ENCODE results near the gene CELF5.

CELF5 gene

DNA sequence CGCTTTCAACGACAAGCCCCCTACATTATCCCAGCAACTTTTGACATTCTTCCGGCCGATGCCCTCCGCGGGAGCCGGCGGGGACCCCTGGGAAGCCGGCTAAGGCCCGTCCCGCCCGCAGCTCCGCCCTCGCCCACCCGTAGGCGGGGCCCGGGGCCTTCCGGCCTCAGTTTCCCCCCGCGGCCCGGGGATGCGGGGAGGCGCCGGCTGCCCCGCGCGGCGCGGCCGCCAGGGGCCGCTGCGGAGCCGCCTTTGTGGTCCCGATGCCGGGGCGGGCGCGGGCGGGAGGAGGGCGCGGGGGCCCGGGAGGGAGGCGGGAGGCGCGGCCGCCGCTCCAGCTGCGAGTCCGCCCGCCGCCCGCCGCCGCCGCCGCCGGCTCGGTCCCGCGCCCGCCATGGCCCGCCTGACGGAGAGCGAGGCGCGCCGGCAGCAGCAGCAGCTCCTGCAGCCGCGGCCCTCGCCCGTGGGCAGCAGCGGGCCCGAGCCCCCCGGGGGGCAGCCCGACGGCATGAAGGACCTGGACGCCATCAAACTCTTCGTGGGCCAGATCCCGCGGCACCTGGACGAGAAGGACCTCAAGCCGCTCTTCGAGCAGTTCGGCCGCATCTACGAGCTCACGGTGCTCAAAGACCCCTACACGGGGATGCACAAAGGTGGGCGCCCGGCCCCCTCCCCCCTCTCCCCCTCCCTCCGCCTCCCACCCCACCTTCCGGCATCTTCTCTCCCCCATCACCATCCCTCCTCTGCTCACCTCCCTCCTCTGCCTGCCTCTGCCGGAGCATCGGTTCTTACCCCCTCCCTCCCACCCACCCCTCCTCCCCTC lies at the start of gene CELF5:
TSS of gene CELF5 (plus strand) at position 316 of the 823 bp plus-strand sequence. CDS start at position 395, 79 bp downstream.
- DNase-seq = peak in 26 of 56 donors; percentile 7 to 77 (median 33)

DNA sequence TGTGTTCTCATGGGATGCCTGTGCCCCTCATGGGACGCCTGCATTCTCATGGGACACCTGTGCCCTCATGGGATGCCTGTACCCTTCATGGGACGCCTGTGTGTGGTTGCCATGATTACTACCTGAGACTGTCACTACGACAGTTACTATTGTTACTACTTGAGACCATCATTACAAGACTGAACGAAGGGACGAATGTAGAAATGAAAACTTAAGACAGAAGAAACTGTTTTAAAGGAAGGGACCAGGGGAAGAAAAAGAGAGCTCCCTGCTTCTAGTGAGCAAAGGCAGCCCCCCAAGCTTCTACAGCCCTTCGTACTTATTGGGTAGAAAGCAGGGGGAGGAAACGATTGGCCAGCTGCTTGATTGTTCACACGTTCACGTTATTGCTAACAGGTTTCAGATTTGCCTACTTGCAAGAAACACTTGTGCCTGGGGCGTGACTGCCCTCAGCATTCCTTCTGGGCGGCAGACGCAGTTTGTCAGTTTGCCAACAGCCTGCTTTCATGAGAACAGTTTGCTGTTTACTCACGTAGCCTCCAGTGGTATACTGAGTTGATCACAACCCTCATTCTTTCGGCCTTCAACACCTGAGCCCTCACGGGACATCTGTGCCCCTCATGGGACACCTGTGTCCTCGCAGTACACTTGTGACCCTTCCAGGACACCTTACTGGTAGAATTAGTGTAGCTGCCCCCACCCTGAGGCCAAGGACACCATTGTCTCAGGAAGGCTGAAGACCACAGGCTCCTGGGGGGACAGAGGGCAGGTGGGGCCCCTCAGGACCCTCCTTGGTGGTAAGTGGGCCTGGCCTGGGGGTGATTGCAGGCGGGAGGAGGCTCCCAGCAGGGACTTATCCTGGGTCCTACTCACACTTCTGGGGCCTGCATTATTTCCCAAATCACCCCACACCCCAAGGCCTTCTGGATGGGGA lies 48.4 kb upstream of the CELF5 start:
- DNase-seq = no peak

DNA sequence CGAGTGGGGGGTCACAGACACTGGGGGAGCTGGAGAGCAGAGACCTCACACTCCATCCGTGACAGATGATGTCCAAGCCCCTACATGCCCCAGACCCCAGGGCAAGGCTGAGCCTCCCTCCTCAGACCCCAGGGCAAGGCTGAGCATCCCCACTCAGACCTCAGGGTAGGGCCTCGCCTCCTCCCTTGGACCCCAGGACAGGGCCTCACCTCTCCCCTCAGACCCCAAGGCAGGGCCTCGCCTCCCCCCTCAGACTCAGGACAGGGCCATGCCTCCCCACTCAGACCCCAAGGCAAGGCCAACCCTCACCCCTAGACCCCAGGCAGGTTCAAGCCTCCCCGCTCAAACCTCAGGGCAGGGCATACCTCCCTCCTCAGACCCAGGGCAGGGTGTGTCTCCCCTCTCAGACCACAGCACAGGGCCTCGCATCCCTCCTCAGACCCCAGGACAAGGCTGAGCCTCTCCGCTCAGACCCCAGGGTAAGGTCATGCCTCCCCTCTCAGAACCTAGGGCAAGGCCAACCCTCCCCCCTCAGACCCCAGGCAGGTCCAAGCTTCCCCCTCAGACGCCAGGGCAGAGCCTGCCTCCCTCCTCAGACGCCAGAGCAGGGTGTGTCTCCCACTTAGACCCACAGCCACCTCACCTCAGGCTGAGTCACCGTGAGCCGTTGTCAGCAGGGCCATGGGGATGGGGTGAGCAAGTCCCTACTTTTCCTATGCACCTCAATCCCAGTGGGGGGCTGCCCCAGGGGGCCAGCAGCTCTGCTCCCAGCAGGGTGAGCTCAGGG lies 47.6 kb upstream of the CELF5 start:
- DNase-seq = no peak

DNA sequence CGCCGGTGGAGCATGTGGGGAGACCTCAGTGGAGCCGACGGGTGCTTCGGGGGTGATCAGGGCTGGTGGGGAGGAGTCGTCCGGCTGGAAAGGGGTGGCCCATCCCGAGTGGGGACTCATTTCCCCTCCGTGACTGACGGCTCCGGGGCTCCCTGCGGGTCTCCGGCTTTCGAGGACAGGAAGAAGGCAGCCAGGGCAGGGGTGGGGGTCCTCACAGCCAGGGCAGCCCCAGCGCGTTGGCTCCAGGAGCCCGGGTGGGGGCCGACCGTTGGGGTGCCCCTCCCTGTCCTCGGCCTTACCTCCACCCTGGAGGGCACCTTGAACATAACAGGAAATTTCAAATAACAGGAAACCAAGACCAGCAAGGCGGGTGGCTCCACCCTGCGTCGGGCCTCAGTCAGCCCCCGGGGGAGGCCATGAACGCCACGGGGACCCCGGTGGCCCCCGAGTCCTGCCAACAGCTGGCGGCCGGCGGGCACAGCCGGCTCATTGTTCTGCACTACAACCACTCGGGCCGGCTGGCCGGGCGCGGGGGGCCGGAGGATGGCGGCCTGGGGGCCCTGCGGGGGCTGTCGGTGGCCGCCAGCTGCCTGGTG lies 46.0 kb upstream of the CELF5 start, which contains the start of gene S1PR4:
TSS of gene S1PR4 (plus strand) at position 393 of the 596 bp plus-strand sequence. CDS start at position 417, 24 bp downstream.
- no peak for DNase-seq

DNA sequence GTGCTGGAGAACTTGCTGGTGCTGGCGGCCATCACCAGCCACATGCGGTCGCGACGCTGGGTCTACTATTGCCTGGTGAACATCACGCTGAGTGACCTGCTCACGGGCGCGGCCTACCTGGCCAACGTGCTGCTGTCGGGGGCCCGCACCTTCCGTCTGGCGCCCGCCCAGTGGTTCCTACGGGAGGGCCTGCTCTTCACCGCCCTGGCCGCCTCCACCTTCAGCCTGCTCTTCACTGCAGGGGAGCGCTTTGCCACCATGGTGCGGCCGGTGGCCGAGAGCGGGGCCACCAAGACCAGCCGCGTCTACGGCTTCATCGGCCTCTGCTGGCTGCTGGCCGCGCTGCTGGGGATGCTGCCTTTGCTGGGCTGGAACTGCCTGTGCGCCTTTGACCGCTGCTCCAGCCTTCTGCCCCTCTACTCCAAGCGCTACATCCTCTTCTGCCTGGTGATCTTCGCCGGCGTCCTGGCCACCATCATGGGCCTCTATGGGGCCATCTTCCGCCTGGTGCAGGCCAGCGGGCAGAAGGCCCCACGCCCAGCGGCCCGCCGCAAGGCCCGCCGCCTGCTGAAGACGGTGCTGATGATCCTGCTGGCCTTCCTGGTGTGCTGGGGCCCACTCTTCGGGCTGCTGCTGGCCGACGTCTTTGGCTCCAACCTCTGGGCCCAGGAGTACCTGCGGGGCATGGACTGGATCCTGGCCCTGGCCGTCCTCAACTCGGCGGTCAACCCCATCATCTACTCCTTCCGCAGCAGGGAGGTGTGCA lies 45.3 kb upstream of the CELF5 start:
- no peak for DNase-seq

DNA sequence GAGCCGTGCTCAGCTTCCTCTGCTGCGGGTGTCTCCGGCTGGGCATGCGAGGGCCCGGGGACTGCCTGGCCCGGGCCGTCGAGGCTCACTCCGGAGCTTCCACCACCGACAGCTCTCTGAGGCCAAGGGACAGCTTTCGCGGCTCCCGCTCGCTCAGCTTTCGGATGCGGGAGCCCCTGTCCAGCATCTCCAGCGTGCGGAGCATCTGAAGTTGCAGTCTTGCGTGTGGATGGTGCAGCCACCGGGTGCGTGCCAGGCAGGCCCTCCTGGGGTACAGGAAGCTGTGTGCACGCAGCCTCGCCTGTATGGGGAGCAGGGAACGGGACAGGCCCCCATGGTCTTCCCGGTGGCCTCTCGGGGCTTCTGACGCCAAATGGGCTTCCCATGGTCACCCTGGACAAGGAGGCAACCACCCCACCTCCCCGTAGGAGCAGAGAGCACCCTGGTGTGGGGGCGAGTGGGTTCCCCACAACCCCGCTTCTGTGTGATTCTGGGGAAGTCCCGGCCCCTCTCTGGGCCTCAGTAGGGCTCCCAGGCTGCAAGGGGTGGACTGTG lies 44.6 kb upstream of the CELF5 start:
- no peak for DNase-seq

DNA sequence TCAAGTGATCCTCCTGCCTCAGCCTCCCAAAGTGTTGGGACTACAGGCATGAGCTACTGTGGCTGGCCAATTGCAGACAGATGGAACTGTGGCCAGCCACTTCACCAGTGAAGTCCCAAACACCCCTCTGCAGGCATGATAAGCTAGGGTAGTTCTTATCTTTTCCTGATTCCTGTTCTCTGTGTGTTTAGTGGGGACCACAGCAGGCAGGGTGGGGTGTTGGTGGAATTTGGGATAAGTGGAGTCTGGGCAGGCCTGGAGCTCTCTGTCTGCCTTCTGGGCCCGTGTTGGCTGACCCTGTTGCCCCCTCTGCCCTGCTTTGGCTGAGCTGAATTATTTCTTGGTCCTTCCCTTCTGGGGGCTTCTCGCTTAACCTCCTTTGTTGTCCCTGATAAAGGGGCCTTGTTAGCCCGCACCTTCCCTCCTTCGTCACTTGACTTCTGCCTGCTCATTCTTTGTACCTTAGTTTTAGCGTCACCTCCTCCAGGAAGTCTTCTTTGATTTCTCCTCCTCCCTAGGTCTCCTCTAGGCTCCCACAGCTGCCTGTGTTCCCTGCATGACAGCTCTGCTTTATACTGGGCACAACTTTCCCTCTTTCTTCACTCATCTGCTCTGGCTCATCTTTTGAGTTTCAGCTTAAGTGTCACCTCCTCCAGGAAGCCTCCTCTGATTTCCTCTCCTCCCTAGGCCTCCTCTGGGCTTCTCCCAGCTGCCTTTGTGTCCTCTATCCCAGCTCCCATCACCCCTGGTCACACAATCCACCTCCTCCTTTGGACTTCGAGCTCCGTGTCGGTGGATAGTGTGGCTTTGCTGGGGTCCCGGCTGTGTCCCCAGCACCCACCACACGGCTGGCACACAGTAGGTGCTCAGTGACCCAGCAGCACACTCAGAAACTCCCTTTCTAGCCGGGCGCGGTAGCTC lies 40.5 kb upstream of the CELF5 start:
- DNase-seq = no peak

DNA sequence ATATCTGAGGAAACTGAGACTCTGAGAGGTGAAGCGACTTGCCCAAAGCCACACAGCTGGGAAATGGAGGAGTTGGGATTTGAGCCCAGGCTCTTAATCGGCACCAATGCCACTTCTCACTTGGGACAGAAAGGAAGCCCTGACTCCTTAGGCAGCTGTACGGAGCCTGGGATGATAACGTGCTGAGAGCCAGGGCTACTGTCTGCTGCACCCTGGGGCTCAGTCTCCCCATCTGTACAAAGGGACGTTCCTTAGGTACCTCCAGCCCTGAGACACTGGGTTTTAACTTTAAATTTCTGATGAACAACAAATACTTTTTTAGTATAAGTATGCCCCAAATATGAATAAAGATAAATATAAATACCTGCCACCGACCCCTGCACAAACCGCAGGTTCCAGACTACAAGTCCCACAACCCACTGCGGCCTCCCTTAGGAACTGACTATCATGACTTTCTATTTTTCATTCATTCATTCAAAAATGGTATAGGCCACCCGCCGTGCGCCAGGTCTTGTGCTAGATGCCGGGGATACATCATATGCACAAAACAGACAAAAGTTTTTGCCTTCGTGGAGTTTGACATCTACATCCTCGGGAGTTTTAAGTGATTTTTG lies 39.5 kb upstream of the CELF5 start:
- DNase-seq = peak in 36 of 56 donors; percentile 57 to 94 (median 80)

DNA sequence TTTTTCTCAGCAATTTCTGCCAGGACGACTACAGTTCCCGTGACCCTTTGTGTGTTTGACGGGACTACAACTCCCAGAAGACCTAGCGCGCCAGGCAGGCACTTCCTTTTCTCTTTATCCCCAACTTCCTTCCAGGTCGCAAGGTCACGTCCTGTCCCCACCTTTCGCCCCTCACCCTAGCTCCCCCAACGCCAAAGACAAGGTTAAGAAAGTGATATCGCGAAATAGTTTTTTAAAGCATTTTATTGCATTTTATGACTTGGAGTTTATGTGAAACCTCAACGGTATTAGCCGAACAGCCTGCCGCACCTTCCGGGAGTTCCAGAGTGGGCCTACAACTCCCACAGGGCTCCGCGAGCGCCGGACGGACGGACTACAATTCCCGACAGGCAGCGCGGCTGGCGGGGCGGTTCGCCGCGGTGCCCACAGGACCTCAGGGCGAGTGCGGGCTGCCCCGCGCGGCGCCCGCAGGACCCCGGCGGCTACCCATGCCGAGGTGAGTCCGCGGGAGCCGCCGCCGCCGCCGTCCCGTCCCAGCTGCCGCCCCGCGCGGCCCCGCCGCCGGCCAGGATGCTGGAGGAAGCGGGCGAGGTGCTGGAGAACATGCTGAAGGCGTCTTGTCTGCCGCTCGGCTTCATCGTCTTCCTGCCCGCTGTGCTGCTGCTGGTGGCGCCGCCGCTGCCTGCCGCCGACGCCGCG lies 38.9 kb upstream of the CELF5 start, which contains the start of gene NCLN:
TSS of gene NCLN (plus strand) at position 470 of the 699 bp plus-strand sequence. CDS start at position 571, 101 bp downstream.
- peak; percentile 76 to 99 (median 95) for DNase-seq

DNA sequence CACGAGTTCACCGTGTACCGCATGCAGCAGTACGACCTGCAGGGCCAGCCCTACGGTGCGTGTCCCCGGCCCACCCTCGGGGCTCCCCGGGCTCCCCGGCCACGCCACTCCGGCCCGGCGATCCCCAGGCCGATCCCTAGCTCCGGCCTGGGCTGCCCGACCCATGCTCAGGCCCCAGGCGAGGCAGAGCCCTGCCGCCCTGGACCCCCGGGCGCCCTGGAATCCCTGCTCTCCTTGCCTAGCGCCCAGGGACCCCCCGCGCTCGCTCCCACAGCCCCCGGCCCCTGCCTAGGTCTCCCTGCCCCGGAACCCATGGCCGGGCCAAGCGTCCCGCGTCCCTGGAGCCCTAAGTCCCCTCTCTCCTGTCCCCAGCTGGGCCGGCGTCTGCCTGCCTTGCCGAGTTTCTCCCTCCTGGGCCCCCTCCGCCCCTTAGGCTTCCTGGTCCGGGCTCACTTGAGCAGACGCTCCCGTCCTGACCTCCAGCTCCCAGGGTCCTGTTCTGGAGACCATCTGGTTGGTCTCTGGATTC lies 38.2 kb upstream of the CELF5 start:
- DNase-seq = no peak

DNA sequence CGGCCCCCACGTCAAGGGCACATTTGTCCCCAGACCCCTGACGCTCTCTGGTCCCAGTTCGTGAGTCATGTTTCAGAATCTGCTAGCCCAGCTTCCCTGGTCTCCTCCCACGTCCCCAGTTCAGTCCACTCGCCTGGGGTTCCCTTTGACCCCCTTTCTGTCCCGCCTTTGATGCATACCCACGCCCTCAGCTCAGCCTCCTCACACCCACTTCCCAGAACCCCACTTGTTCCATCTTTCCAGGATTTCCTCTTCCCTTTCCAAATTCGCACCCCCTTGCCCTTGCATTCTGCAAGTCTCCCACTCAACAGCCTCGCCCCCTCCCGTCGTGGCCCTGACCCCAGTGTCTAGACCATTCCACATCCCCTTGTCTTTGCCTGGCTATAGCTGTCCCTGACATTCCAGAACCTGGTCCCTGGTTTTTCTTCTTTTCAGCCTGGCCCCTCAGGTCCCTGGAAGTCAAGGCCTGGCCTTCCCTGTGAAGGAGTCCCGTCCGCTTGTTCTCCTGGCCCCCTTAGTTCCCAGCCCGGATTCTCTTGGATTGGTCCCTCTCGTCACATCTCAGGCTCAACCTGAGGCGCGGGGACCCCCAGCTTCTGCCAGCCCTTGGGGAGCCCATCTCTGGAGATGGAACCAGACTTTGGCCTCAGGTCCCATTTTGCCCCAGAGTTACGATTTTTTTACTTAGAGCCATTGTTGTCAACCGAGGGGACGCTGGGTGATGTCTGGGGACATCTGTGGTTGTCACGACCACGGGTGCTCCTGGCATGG lies 37.4 kb upstream of the CELF5 start:
- DNase-seq = no peak

DNA sequence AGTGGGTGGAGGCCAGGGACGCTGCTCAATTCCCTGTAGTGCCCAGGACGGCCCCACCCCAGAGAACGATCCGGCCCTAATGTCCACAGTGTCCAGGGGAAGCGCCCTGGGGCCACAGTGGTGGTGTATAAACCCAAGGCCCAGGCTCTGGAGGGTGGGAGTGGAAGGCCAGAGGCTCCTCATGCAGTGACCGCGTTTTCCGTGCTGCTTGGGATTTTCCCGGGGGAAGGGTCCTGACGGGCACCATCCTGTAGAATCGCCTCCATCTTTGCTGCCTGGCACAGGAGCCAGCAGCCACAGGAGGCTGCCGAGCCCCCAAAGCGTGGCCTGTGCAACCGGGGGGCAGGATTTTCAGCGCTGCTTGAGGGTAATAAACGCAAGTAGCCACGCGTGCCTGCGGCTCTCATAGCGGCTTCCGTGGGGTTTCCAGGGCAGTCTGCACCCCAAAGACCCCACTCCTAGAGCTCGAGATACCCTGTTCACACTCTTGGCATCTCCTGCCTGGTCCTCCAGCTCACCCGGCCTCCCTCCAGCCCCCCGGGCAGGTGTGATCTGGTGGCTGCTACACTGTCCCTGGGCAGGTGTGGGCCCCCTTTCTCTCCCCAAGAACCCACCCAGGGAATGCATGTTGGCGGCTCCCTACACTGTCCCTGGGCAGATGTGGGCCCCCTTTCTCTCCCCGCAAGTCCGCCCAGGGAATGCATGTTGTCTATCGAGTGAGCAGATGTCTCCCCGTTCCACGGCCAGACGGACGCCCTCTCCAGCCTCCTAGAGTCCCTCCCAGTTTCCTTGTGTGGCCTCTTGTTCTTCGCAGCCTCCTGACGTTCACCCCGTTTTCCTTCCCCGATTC lies 36.6 kb upstream of the CELF5 start:
- DNase-seq = no peak

DNA sequence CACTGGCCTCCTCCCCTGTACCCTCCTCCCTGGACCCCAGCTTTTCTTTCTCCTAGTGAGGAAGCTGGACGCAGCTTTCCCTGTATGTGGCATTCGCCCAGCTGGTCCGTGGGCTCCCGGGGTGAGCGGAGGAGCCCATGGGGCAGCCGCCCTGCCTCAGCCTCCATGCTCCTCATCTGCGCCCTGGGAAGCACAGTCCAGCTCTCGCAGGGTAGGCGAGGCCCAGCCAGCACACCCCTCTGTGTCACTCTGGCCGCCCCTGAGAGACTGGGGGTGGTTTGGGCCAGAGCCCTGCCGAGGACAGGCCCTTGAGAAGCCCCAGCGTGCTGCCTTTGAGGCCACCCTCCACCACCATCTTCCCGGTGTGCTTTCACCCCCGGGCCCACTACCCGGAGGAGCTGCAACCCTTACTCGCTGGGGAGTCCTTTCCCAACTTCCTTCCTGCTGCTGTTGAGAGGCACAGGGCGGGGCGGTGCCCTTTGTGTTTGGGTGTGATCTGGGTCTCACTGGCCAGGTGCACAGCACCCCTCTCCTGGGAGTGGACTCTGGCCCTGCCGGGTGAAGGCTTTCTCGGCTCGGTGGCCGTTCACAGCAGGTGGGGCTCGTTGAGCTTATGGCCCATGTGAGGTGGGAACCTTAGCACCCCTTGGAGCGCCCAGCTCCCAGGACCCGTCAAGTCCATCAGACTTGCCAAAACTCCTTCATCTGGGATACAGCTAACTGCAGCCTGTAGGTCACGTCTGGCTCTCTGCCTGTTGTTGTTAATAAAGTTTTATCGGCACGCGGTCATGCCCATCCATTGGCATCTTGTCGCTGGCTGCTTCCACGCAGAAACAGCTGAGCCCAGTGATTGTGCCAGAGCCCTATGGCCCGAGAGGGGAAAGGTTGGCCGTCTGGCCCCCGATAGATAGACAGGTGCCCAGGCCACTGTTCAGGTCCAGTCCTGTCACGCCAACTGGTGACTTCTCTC lies 35.5 kb upstream of the CELF5 start:
- DNase-seq = no peak
